Measurements from ENCODE around the gene TUBE1.

- TF ChIP-seq CTCF (IDR thresholded peaks at IDR 0.05) (no peak), POLR2A (IDR thresholded peaks at IDR 0.05) (no peak)
These were observed 59.2 kb downstream of the TUBE1 start for GRCh38 chr6:112027942-112028674.

Measured in body of pancreas (tissue), 4 donors.